Transverse colon (tissue), 4 donors: ENCODE results near the gene HOXA3.

ENCODE experiments used
- EP300 ChIP-seq: sonication (generic); formaldehyde crosslinking; IDR thresholded peaks from one replicate; pipeline ENCODE4 v1.6.1; 2017; ENCODE audit warnings: antibody characterized with exemption, low read depth
- POLR2A ChIP-seq: fragments of 450-650 bp; IDR thresholded peaks from one replicate; pipeline ENCODE4 v1.6.1; 2016; ENCODE audit warnings: antibody characterized with exemption, mild to moderate bottlenecking, moderate library complexity
- POLR2AphosphoS5 ChIP-seq, 3 donors: sonication (generic); formaldehyde crosslinking; IDR thresholded peaks; one replicate each; pipeline ENCODE4 v1.6.1; 2016; ENCODE audit warnings: antibody characterized with exemption in 3 of 3
- TF ChIP-seq, protein P1 (sequence below), 5 experiments: fragments of 200-600 bp in 3 of 5; fragments of 450-650 bp in 2 of 5; sonication (generic) in 3 of 5; IDR thresholded peaks; 1 replicate in 2 of 5; 2 replicates in 3 of 5; pipeline ENCODE4 v1.5.1; 2016 to 2017; ENCODE audit warnings: antibody characterized with exemption in 5 of 5, inconsistent platforms in 3 of 5, mild to moderate bottlenecking in 2 of 5, moderate library complexity in 1 of 5

DNA sequence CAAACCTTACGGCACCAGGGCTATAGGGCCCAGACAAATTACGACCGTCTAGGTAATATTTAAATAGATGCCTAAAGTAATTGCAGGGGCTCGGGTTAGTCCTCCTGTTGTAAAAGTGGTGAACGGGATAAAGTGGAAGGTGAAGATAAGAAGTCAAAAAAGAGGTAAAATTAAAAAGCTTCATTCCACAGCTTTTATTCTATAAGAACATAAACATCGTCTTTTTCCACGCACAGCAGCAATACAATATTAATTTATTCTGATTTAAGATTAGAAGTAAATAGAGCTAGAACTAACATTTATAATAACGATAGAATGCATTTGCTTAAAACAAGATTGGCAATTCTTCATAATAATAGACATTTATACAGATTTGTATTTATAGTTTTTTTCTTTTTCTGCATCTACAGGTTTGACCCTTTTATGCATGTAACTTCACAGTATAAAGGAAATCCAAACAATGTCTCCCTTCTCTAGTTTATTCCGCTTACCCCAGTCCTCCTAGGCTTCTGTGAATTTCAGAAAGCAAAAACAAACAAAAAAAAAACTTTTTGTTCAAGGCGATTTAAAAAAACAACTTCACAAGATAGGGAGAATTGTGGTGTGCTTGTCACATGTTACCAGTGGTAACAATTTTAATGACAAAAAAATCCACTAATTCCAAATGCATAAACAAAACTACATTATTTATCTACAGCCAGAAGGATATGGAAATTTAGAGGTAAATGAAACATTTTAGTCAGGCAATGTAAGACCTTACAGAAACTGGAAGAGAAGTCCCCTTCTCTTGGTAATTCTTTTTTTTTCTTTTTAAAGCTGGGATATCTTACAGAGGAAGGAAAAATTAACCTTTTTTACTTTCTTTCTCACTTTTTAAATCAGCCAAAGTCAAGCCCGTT is 18.3 kb upstream of the HOXA3 start:
- TF ChIP-seq, protein P1, sequence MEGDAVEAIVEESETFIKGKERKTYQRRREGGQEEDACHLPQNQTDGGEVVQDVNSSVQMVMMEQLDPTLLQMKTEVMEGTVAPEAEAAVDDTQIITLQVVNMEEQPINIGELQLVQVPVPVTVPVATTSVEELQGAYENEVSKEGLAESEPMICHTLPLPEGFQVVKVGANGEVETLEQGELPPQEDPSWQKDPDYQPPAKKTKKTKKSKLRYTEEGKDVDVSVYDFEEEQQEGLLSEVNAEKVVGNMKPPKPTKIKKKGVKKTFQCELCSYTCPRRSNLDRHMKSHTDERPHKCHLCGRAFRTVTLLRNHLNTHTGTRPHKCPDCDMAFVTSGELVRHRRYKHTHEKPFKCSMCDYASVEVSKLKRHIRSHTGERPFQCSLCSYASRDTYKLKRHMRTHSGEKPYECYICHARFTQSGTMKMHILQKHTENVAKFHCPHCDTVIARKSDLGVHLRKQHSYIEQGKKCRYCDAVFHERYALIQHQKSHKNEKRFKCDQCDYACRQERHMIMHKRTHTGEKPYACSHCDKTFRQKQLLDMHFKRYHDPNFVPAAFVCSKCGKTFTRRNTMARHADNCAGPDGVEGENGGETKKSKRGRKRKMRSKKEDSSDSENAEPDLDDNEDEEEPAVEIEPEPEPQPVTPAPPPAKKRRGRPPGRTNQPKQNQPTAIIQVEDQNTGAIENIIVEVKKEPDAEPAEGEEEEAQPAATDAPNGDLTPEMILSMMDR (IDR thresholded peaks at IDR 0.05): no peak
- no peak for TF ChIP-seq POLR2AphosphoS5 (IDR thresholded peaks at IDR 0.05)
- TF ChIP-seq EP300: no peak
- TF ChIP-seq POLR2A: no peak
